Measurements from ENCODE around the gene CCRL2. TPM values are rescaled to one million over a fixed set of nuclear protein-coding genes. Genes with fewer than 3 reads are reported as not detected.

Gene CCRL2
- total and polyA plus RNA-seq, 9 of the 15 experiments (the other 6 are each of a cell fraction or from before 2014, with no cell fraction given): 3.4 to 5.7 (median 4.0) TPM

GRCh38 chr3:46374755-46375154, 32.3 kb upstream of the CCRL2 start:
- FAIRE-seq (no peak), ATAC-seq (no peak), DNase-seq (ENCODE audit: extremely low read depth in 1 of 4, low spot score in 3 of 4) (no peak)
- Histone ChIP-seq H3K27me3 (ENCODE audit: control insufficient read depth in 2 of 2, insufficient read depth in 2 of 2, low read length in 2 of 2) (peaks cover 19 to 37% of the 10 kb centered on the region in 2 experiments; a peak in 4 of 5 replicates), H3K79me2 (ENCODE audit: control insufficient read depth, insufficient read depth, low read length) (no peaks in the 10 kb centered on the region), H3K9me3 (replicated peaks; ENCODE audit: control insufficient read depth, insufficient read depth, low read depth, low read length) (no peaks in the 10 kb centered on the region), H4K20me1 (replicated peaks; ENCODE audit: control insufficient read depth, insufficient read depth, low read length) (no peaks in the 10 kb centered on the region), H3K4me2 (ENCODE audit: insufficient read depth, low read length) (no peak overlapping the region), H3K4me1 (replicated peaks in 1 of 2; ENCODE audit: control insufficient read depth in 2 of 2, insufficient read depth in 2 of 2, low read length in 2 of 2) (no peaks in the 10 kb centered on the region), H3K9ac (ENCODE audit: insufficient read depth in 1 of 2, low read depth in 2 of 2, low read length in 2 of 2) (no peak overlapping the region), H3K9me1 (ENCODE audit: control insufficient read depth, insufficient read depth, low read length) (no peaks in the 10 kb centered on the region), H3K36me3 (ENCODE audit: control insufficient read depth, insufficient read depth, low read length) (no peaks in the 10 kb centered on the region), H2AFZ (ENCODE audit: low read depth, low read length) (no peak overlapping the region), H3K27ac (ENCODE audit: extremely low read depth, low read depth, low read length) (no peak overlapping the region), H3K4me3 (no peak overlapping the region)
- 2% methylated on average over 3 of the region's 3 CpGs for WGBS (ENCODE audit: insufficient coverage, low coverage, missing lambda C conversion rate)
- in situ Hi-C loops (cut with MboI): no loop called here
- TF ChIP-seq CBX5 (IDR thresholded peaks at IDR 0.05; ENCODE audit: borderline replicate concordance, low read depth): no peak
- no peak for TF ChIP-seq HDAC6 (IDR thresholded peaks at IDR 0.05; ENCODE audit: low read depth, low read length)
- TF ChIP-seq ZNF316 (IDR thresholded peaks at IDR 0.05): peak; percentile 89
- TF ChIP-seq C11orf30 (IDR thresholded peaks at IDR 0.05; ENCODE audit: low read depth): peak; percentile 86
- TF ChIP-seq MAFG (tag; conservative IDR thresholded peaks at IDR 0.05): peak; percentile 77
- TF ChIP-seq GTF2A2 (tag; IDR thresholded peaks at IDR 0.05): no peak
- TF ChIP-seq ZBED1 (IDR thresholded peaks at IDR 0.05): no peak
- TF ChIP-seq YBX1 (IDR thresholded peaks at IDR 0.05): no peak
- TF ChIP-seq MAFK (IDR thresholded peaks at IDR 0.05; ENCODE audit: low read length): 0 out of 2 replicates have a peak, but pooled peaks have one; percentile 26
- no peak for TF ChIP-seq HCFC1 (IDR thresholded peaks at IDR 0.05; ENCODE audit: low read depth, low read length)
- no TSS peak for BruUV-seq (replicated peaks)
- intact Hi-C loops (cut with micrococcal nuclease): loop anchor here (5.0 kb wide), 3 partner anchors 53 to 297 kb away; no protein-coding TSS in a partner anchor
- CTCF ChIA-PET (ENCODE audit: low intra/inter-chr PET ratio): no interaction called here
- POLR2A ChIA-PET: interaction anchor here (0.6 to 1.0 kb wide), 2 partner anchors 11 to 12 kb away, joined by 4 to 6 read pairs; no protein-coding TSS in a partner anchor
